Medulla oblongata (tissue), 1 donor: ENCODE measurements around the gene DESI2.
"Not testable (repeated sequence)": the region's sequence is repeated elsewhere in the genome, so short reads cannot be mapped to it uniquely, and the experiment has no call there.

ENCODE experiments used
- DNase-seq: peaks from one replicate; pipeline ENCODE4 v3.0.0-alpha.2; 2015; ENCODE audit errors: extremely low spot score

Gene DESI2

GRCh38 chr1:244654108-244655038, 1.4 kb downstream of the DESI2 start:
- peak; percentile 37 for DNase-seq

- DNase-seq, result no peak
These were observed 2.3 kb downstream of the DESI2 start for GRCh38 chr1:244655186-244655585.

- no peak for DNase-seq
These were observed 4.5 kb downstream of the DESI2 start for GRCh38 chr1:244657421-244657820.

GRCh38 chr1:244659694-244660093, 6.8 kb downstream of the DESI2 start:
- DNase-seq, result no peak

- no peak for DNase-seq
These were observed 7.7 kb downstream of the DESI2 start for GRCh38 chr1:244660595-244660994.

- DNase-seq, result not testable (repeated sequence)
These were observed 8.8 kb downstream of the DESI2 start for GRCh38 chr1:244661569-244662312.

- DNase-seq, result no peak
These were observed 9.7 kb downstream of the DESI2 start for GRCh38 chr1:244662599-244662998.

- DNase-seq, result no peak
These were observed 11.4 kb downstream of the DESI2 start for GRCh38 chr1:244664353-244664752.

- DNase-seq, result peak; percentile 16
These were observed 12.9 kb downstream of the DESI2 start for GRCh38 chr1:244665771-244666217.

- DNase-seq, result not testable (repeated sequence)
These were observed 13.9 kb downstream of the DESI2 start for GRCh38 chr1:244666672-244667418.

GRCh38 chr1:244667797-244668196, 14.9 kb downstream of the DESI2 start:
- no peak for DNase-seq

GRCh38 chr1:244672946-244673682, 20.2 kb downstream of the DESI2 start:
- no peak for DNase-seq

GRCh38 chr1:244674446-244674845, 21.5 kb downstream of the DESI2 start:
- DNase-seq, result no peak

- no peak for DNase-seq
These were observed 22.2 kb downstream of the DESI2 start for GRCh38 chr1:244675167-244675566.

- DNase-seq, result no peak
These were observed 25.8 kb downstream of the DESI2 start for GRCh38 chr1:244678697-244679096.

- no peak for DNase-seq
These were observed 27.7 kb downstream of the DESI2 start for GRCh38 chr1:244680667-244681066.

- DNase-seq, result not testable (repeated sequence)
These were observed 29.2 kb downstream of the DESI2 start for GRCh38 chr1:244682087-244682486.

GRCh38 chr1:244695937-244696336, 43.0 kb downstream of the DESI2 start:
- DNase-seq, result no peak

GRCh38 chr1:244699741-244700140, 46.8 kb downstream of the DESI2 start:
- no peak for DNase-seq

GRCh38 chr1:244700808-244701207, 47.9 kb downstream of the DESI2 start:
- no peak for DNase-seq

- DNase-seq, result no peak
These were observed 49.7 kb downstream of the DESI2 start for GRCh38 chr1:244702620-244703019.
